Measurements from ENCODE around the gene CTF1. TPM values are rescaled to one million over a fixed set of nuclear protein-coding genes. Genes with fewer than 3 reads are reported as not detected.
"Not testable (repeated sequence)": the region's sequence is repeated elsewhere in the genome, so short reads cannot be mapped to it uniquely, and the experiment has no call there.

CTF1 gene
- total RNA-seq, 4 donors from 2014 or later = 2.2 to 5.9 (median 3.1) TPM

- 81 to 88% methylated on average over 3 of the region's 3 CpGs for WGBS, 2 donors
- Histone ChIP-seq H3K9me3 (no peaks in the 10 kb centered on the region), H3K4me1 (no peaks in the 10 kb centered on the region), H3K27ac (no peak overlapping the region), H3K4me3 (no peak overlapping the region), H3K27me3 (no peaks in the 10 kb centered on the region), H3K36me3 (peaks cover 0 to 22% (median 0%) of the 10 kb centered on the region in 3 donors)
- TF ChIP-seq POLR2A (IDR thresholded peaks at IDR 0.05) = no peak
- no peak for TF ChIP-seq EP300 (IDR thresholded peaks at IDR 0.05)
- TF ChIP-seq CTCF (IDR thresholded peaks at IDR 0.05) = no peak
- DNase-seq (ENCODE audit: low spot score in 2 of 2) = no peak
Observed at GRCh38 chr16:30858111-30858495, 38.3 kb upstream of the CTF1 start.

- no peak for DNase-seq (ENCODE audit: low spot score in 2 of 2)
- WGBS, 2 donors = 81 to 82% methylated on average over 4 of the region's 4 CpGs
- H3K36me3 ChIP-seq = peaks cover 0 to 14% (median 0%) of the 10 kb centered on the region in 3 donors
- no peak overlapping the region for H3K27ac ChIP-seq
- no peak for TF ChIP-seq POLR2A (IDR thresholded peaks at IDR 0.05)
- TF ChIP-seq EP300 (IDR thresholded peaks at IDR 0.05) = no peak
- no peaks in the 10 kb centered on the region for H3K9me3 ChIP-seq
- no peaks in the 10 kb centered on the region for H3K27me3 ChIP-seq
- H3K4me3 ChIP-seq = no peak overlapping the region
- H3K4me1 ChIP-seq = no peaks in the 10 kb centered on the region
Observed at GRCh38 chr16:30858829-30859423, 37.5 kb upstream of the CTF1 start.

- WGBS, 2 donors = 76% methylated on average over 7 of the region's 7 CpGs
- not testable (repeated sequence) for H3K27ac ChIP-seq; H3K27me3 ChIP-seq; H3K4me1 ChIP-seq; H3K36me3 ChIP-seq; DNase-seq (ENCODE audit: low spot score in 2 of 2); H3K4me3 ChIP-seq; H3K9me3 ChIP-seq
Observed at GRCh38 chr16:30860729-30861128, 35.7 kb upstream of the CTF1 start.

- H3K4me1 ChIP-seq; H3K27ac ChIP-seq; H3K9me3 ChIP-seq; H3K27me3 ChIP-seq; H3K4me3 ChIP-seq; H3K36me3 ChIP-seq; DNase-seq (ENCODE audit: low spot score in 2 of 2): not testable (repeated sequence)
- WGBS, 2 donors = 88 to 98% methylated on average over 3 of the region's 3 CpGs
Observed at GRCh38 chr16:30863178-30863577, 33.2 kb upstream of the CTF1 start.

GRCh38 chr16:30866031-30866430 is 30.4 kb upstream of the CTF1 start:
- H3K4me1 ChIP-seq = no peaks in the 10 kb centered on the region
- H3K27ac ChIP-seq = no peak overlapping the region
- no peaks in the 10 kb centered on the region for H3K27me3 ChIP-seq
- TF ChIP-seq POLR2A (IDR thresholded peaks at IDR 0.05) = no peak
- no peak for TF ChIP-seq EP300 (IDR thresholded peaks at IDR 0.05)
- no peak for TF ChIP-seq CTCF (IDR thresholded peaks at IDR 0.05)
- no peak for DNase-seq (ENCODE audit: low spot score in 2 of 2)
- peaks cover 0 to 5% (median 0%) of the 10 kb centered on the region in 3 donors for H3K36me3 ChIP-seq
- WGBS, 2 donors = 79 to 92% methylated on average over 6 of the region's 6 CpGs
- H3K9me3 ChIP-seq = no peaks in the 10 kb centered on the region
- no peak overlapping the region for H3K4me3 ChIP-seq

GRCh38 chr16:30867747-30868146 is 28.7 kb upstream of the CTF1 start:
- TF ChIP-seq EP300 (IDR thresholded peaks at IDR 0.05) (no peak), POLR2A (IDR thresholded peaks at IDR 0.05) (no peak), CTCF (IDR thresholded peaks at IDR 0.05) (no peak)
- Histone ChIP-seq H3K4me1 (peaks cover 0 to 5% (median 0%) of the 10 kb centered on the region in 4 donors), H3K9me3 (no peaks in the 10 kb centered on the region), H3K36me3 (peaks cover 0 to 14% (median 0%) of the 10 kb centered on the region in 3 donors), H3K27me3 (no peaks in the 10 kb centered on the region), H3K27ac (no peak overlapping the region), H3K4me3 (no peak overlapping the region)
- no peak for DNase-seq (ENCODE audit: low spot score in 2 of 2)
- WGBS, 2 donors = 87% methylated on average over 5 of the region's 5 CpGs

GRCh38 chr16:30870904-30871303 is 25.5 kb upstream of the CTF1 start:
- peaks cover 0 to 19% (median 7%) of the 10 kb centered on the region in 4 donors for H3K4me1 ChIP-seq
- DNase-seq (ENCODE audit: low spot score in 2 of 2) = no peak
- TF ChIP-seq CTCF (IDR thresholded peaks at IDR 0.05) (no peak), POLR2A (IDR thresholded peaks at IDR 0.05) (no peak), EP300 (IDR thresholded peaks at IDR 0.05) (no peak)
- H3K27ac ChIP-seq = no peak overlapping the region
- H3K4me3 ChIP-seq = no peak overlapping the region
- H3K36me3 ChIP-seq = peaks cover 0 to 15% (median 0%) of the 10 kb centered on the region in 3 donors
- 86 to 90% methylated on average over 6 of the region's 6 CpGs for WGBS, 2 donors
- H3K27me3 ChIP-seq = no peaks in the 10 kb centered on the region
- no peaks in the 10 kb centered on the region for H3K9me3 ChIP-seq

Data from tibial nerve (tissue), 4 donors.